Activated naive CD8-positive, alpha-beta T cell (primary cell): Measurements from ENCODE around the gene CATSPER3.

Experiments
- H3K27ac Mint-ChIP-seq: one replicate; pipeline ENCODE4 v1.8.0; 2021; ENCODE audit warnings: mixed read lengths
- H3K27me3 Mint-ChIP-seq: one replicate; pipeline ENCODE4 v1.8.0; 2021; ENCODE audit warnings: mixed read lengths
- H3K36me3 Mint-ChIP-seq: one replicate; pipeline ENCODE4 v1.8.0; 2021; ENCODE audit warnings: mixed read lengths
- H3K4me1 Mint-ChIP-seq: one replicate; pipeline ENCODE4 v1.8.0; 2021; ENCODE audit warnings: low read depth, mixed read lengths
- H3K4me3 Mint-ChIP-seq: one replicate; pipeline ENCODE4 v1.8.0; 2021; ENCODE audit warnings: mild to moderate bottlenecking, mixed read lengths
- H3K9me3 Mint-ChIP-seq: one replicate; pipeline ENCODE4 v1.8.0; 2021; ENCODE audit warnings: low read depth, mixed read lengths

The CATSPER3 gene

GRCh38 chr5:135027697-135028615 is 60.2 kb downstream of the CATSPER3 start:
- Mint-ChIP-seq H3K27ac (no peak overlapping the region), H3K9me3 (peaks cover 3% of the 10 kb centered on the region), H3K4me1 (peaks cover 27% of the 10 kb centered on the region), H3K36me3 (peaks cover 4% of the 10 kb centered on the region), H3K27me3 (peaks cover 29% of the 10 kb centered on the region), H3K4me3 (no peak overlapping the region)

- peaks cover 4% of the 10 kb centered on the region for H3K36me3 Mint-ChIP-seq
- H3K4me1 Mint-ChIP-seq = peaks cover 30% of the 10 kb centered on the region
- peak overlapping the region; percentile 45 for H3K4me3 Mint-ChIP-seq
- peaks cover 32% of the 10 kb centered on the region for H3K27me3 Mint-ChIP-seq
- peak overlapping the region; percentile 30 for H3K27ac Mint-ChIP-seq
- H3K9me3 Mint-ChIP-seq = peaks cover 3% of the 10 kb centered on the region
Measured at GRCh38 chr5:135028791-135029476, 61.2 kb downstream of the CATSPER3 start.

DNA sequence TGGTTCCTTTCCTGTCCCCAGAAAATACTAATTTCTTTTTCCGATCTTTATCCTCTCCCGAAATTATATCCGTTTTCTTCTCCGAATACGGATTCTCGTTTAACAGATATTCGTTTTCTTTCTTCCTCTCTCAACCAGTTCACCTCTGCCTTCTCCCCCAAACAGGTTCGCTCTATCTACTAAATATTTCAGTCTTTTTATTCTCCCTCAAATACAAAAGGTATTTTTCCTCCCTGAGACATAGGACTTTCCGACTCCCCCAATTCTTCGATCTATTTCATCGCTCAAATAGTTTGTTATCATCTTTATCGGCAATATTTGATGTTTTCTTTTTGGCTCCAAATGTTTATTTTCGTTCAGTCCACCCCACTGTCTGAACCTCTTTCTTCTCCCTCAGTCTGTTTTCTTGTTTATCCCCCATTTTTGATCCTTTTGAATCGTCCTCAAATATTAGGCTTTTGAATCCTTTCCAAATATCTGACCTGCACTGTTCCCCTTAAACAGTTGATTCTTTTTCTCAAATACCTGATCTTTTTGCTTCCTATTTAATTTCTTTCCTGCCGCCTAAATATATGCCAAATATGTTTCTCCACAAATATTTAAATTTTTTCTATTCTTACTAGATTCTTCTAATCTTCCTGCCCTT is 61.9 kb downstream of the CATSPER3 start:
- Mint-ChIP-seq H3K27ac (peak overlapping the region; percentile 30), H3K4me3 (peak overlapping the region; percentile 45)

DNA sequence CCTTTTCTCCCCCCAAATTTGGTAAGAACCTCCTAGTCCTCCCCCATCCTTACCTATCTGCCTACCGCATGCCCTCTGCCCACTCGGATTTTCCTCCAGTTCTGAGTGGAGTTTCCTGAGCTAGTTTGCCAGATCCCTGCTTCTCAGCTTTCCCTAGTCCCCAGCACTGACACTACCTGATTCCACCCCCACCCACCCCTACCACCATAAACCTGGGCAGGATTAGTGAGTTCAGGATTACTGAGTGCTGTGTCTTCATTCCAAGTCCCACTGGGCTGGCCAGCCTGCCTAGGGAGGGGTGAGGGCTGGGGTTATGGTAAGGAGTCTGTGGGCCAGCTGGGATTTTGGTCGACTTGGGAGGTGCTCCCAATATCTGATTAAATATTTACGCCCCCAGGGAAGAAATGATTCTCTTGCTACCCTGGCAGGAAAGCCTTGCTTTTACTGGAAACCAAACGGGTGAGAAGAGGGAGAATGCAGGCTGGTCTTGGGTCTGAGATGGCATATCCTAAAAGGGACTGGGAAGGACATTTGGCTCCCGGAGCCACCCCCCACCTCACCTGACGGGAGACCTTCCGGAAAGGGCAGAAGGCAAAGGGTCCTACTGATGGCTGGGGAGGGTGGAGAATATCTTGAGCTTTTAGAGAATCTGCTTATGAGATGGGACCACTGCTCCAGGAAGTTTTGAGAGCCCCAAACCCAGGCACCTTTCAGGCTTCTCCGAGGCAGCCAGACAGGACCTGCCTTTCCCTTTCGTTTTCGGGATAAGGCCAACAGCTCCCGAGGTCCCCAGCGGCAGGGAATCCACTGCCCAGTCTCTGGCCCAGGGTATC is 62.6 kb downstream of the CATSPER3 start:
- Mint-ChIP-seq H3K27ac (no peak overlapping the region), H3K36me3 (peaks cover 4% of the 10 kb centered on the region), H3K4me1 (peaks cover 37% of the 10 kb centered on the region), H3K9me3 (peaks cover 3% of the 10 kb centered on the region), H3K27me3 (peaks cover 39% of the 10 kb centered on the region), H3K4me3 (peak overlapping the region; percentile 47)

More for the DNA sequence above, 61.9 kb downstream of the CATSPER3 start:
- peaks cover 4% of the 10 kb centered on the region for H3K36me3 Mint-ChIP-seq
- H3K4me1 Mint-ChIP-seq = peaks cover 32% of the 10 kb centered on the region
- H3K9me3 Mint-ChIP-seq = peaks cover 3% of the 10 kb centered on the region
- peaks cover 32% of the 10 kb centered on the region for H3K27me3 Mint-ChIP-seq

- peaks cover 41% of the 10 kb centered on the region for H3K27me3 Mint-ChIP-seq
- H3K4me1 Mint-ChIP-seq = peaks cover 37% of the 10 kb centered on the region
- H3K4me3 Mint-ChIP-seq = peak overlapping the region; percentile 47
- H3K36me3 Mint-ChIP-seq = peaks cover 4% of the 10 kb centered on the region
- peaks cover 3% of the 10 kb centered on the region for H3K9me3 Mint-ChIP-seq
- H3K27ac Mint-ChIP-seq = no peak overlapping the region
Measured at GRCh38 chr5:135030956-135031812, 63.5 kb downstream of the CATSPER3 start.

- H3K36me3 Mint-ChIP-seq = peaks cover 4% of the 10 kb centered on the region
Measured at GRCh38 chr5:135031813-135032694, 64.3 kb downstream of the CATSPER3 start.

GRCh38 chr5:135032695-135032998 is 64.9 kb downstream of the CATSPER3 start:
- H3K27ac Mint-ChIP-seq = no peak overlapping the region
- peaks cover 46% of the 10 kb centered on the region for H3K27me3 Mint-ChIP-seq
- peaks cover 3% of the 10 kb centered on the region for H3K9me3 Mint-ChIP-seq
- H3K4me3 Mint-ChIP-seq = peak overlapping the region; percentile 84
- H3K36me3 Mint-ChIP-seq = peaks cover 4% of the 10 kb centered on the region
- H3K4me1 Mint-ChIP-seq = peaks cover 37% of the 10 kb centered on the region

More at GRCh38 chr5:135031813-135032694, 64.3 kb downstream of the CATSPER3 start:
- H3K4me3 Mint-ChIP-seq = peak overlapping the region; percentile 84
- peaks cover 45% of the 10 kb centered on the region for H3K27me3 Mint-ChIP-seq
- no peak overlapping the region for H3K27ac Mint-ChIP-seq
- peaks cover 37% of the 10 kb centered on the region for H3K4me1 Mint-ChIP-seq
- H3K9me3 Mint-ChIP-seq = peaks cover 3% of the 10 kb centered on the region

DNA sequence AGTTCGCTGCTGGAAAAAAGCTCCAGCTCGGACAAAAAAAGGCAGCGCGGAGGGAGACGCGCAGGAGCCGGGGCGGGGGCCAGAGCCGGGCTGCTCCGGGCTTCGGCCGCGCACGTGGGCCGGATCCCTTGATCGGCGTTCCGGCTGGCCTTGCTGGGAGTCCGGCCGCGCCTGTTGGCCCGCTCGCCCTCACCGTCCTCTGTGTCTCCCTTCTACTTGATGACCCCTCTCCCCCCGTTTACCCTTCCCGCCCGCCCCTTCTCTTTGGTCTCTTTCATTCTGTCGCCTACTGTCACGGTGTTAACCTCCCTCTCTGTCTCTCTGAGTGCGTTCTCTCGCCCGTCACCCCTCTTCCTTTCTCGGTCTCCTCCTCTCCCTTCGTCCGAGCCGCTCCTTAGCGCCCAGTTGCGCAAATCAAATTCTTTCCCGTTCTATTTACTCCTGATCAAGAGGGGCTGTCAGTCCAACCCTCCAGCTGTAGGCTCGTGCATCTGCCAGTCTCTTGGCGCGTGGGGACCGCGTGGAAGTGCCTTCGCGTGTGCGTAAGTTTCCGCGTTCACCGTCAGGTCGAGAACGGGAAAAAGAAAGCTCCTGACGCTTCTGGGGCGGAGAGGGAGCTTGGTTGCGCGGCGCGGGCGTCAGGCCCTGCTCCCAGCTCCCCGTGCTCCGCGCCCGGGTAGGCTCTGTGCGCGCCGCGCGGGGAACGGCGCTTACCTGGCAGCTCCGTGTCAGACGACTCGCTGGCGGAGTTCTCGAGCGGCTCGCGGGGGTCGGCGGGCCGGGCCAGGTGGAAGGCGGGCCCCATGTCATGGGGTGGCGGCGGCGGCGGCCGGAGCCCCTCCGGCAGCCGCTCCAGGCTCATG is 65.5 kb downstream of the CATSPER3 start:
- Mint-ChIP-seq H3K4me3 (peak overlapping the region; percentile 83), H3K27ac (no peak overlapping the region), H3K4me1 (peaks cover 38% of the 10 kb centered on the region), H3K9me3 (peaks cover 3% of the 10 kb centered on the region), H3K36me3 (peaks cover 4% of the 10 kb centered on the region), H3K27me3 (peaks cover 46% of the 10 kb centered on the region)

GRCh38 chr5:135033901-135034235 is 66.2 kb downstream of the CATSPER3 start, which contains the start of gene PITX1:
PITX1 (minus strand) TSS chr5:135034228; CDS start chr5:135033881, 347 bp downstream.
- Mint-ChIP-seq H3K4me3 (peak within 1 kb of the TSS; percentile 87), H3K27ac (no peak within 1 kb of the TSS), H3K4me1 (peaks cover 39% of the 10 kb centered on the region), H3K9me3 (peaks cover 3% of the 10 kb centered on the region), H3K36me3 (peaks cover 2% of the 10 kb centered on the region), H3K27me3 (peaks cover 43% of the 10 kb centered on the region)

DNA sequence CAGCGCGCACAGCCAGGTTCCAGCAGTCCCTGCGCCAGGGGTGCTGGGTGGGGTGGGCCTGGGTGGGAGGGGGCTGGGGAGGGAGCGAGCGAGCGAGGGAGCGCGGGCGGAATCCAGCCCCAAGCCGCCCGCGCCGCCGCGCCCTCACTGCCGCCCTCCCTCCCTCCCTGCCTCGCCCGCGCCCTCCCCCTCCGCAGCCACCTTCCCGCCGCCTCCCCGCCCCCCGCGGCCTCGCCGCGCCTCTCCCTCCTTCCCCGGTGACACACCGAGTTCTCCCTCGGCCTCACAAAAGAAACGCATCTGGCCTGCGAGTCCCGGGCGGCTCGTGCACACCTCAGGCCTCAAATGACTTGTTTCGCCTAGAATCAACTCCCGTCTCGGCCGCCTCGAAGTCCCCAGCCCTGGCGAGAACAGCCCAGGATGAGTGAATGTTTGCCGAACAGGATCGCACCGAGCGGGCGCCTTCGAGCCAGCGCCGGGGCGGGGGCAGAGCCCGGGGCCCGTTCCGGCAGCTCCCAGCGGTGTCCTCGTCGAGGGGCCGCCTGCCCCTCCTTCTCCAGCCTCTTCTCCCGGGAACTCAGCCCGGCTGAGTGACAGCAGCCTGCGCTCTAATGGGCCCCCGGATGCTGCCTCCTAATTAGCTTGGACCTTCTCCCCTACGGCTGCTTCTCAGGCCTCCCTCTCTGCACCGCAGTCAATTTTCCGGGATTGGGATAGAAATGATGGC is 66.7 kb downstream of the CATSPER3 start:
- peak overlapping the region; percentile 87 for H3K4me3 Mint-ChIP-seq
- peaks cover 41% of the 10 kb centered on the region for H3K27me3 Mint-ChIP-seq
- peaks cover under 1% of the 10 kb centered on the region for H3K9me3 Mint-ChIP-seq
- H3K27ac Mint-ChIP-seq = no peak overlapping the region
- H3K36me3 Mint-ChIP-seq = peaks cover under 1% of the 10 kb centered on the region
- H3K4me1 Mint-ChIP-seq = peaks cover 36% of the 10 kb centered on the region

- H3K27ac Mint-ChIP-seq = no peak overlapping the region
- H3K4me1 Mint-ChIP-seq = peaks cover 34% of the 10 kb centered on the region
- peaks cover 34% of the 10 kb centered on the region for H3K27me3 Mint-ChIP-seq
- peak overlapping the region; percentile 76 for H3K4me3 Mint-ChIP-seq
- no peaks in the 10 kb centered on the region for H3K36me3 Mint-ChIP-seq
- H3K9me3 Mint-ChIP-seq = no peaks in the 10 kb centered on the region
Measured at GRCh38 chr5:135034963-135035677, 67.4 kb downstream of the CATSPER3 start.
